Measurements from ENCODE around the gene CAMTA1. TPM values are rescaled to one million over a fixed set of nuclear protein-coding genes. Genes with fewer than 3 reads are reported as not detected.

The CAMTA1 gene
- total RNA-seq, 1 donor from 2014 or later = 63.8 TPM

GRCh38 chr1:7358425-7358824 is 573.2 kb downstream of the CAMTA1 start:
- peaks cover 2% of the 10 kb centered on the region for H3K36me3 Mint-ChIP-seq (ENCODE audit: low read depth)
- H3K9me3 Mint-ChIP-seq (ENCODE audit: low read depth) = peaks cover 2% of the 10 kb centered on the region
- no peak for TF ChIP-seq CTCF (IDR thresholded peaks at IDR 0.05)
- no peak overlapping the region for H3K27ac Mint-ChIP-seq (ENCODE audit: unreplicated experiment)
- no peak for DNase-seq (ENCODE audit: low spot score)
- no peaks in the 10 kb centered on the region for H3K27me3 Mint-ChIP-seq (ENCODE audit: low read depth)
- H3K4me3 Mint-ChIP-seq (ENCODE audit: unreplicated experiment) = no peak overlapping the region
- no peaks in the 10 kb centered on the region for H3K4me1 Mint-ChIP-seq (ENCODE audit: low read depth)

DNA sequence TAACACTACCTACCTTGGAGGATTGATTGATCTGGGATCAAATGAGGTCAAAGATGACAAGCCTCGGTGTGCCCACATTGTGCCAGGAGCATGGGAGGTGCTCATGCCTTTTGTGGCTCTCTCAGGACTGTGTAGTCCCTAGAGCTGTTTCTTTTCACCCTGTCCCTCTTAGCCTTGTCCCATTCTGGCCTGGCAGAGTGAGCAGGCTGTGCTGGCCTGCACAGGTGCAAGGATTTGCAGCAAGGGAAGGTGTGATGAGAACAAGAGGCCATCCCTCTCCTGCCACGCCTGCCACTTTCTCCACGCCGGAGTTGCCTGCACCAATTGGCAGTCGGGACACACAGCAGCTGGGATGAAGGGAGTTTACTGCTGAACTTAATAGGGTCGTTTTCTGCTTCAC is 575.3 kb downstream of the CAMTA1 start:
- DNase-seq (ENCODE audit: low spot score) = no peak
- Mint-ChIP-seq H3K4me1 (ENCODE audit: low read depth) (no peaks in the 10 kb centered on the region), H3K27ac (ENCODE audit: unreplicated experiment) (no peak overlapping the region), H3K36me3 (ENCODE audit: low read depth) (no peaks in the 10 kb centered on the region), H3K27me3 (ENCODE audit: low read depth) (no peaks in the 10 kb centered on the region), H3K4me3 (ENCODE audit: unreplicated experiment) (no peak overlapping the region), H3K9me3 (ENCODE audit: low read depth) (peaks cover 2% of the 10 kb centered on the region)
- TF ChIP-seq CTCF (IDR thresholded peaks at IDR 0.05) = no peak

- TF ChIP-seq CTCF (IDR thresholded peaks at IDR 0.05) = no peak
- Mint-ChIP-seq H3K4me3 (ENCODE audit: unreplicated experiment) (no peak overlapping the region), H3K4me1 (ENCODE audit: low read depth) (no peaks in the 10 kb centered on the region), H3K9me3 (ENCODE audit: low read depth) (no peaks in the 10 kb centered on the region), H3K36me3 (ENCODE audit: low read depth) (no peaks in the 10 kb centered on the region), H3K27me3 (ENCODE audit: low read depth) (no peaks in the 10 kb centered on the region), H3K27ac (ENCODE audit: unreplicated experiment) (no peak overlapping the region)
- no peak for DNase-seq (ENCODE audit: low spot score)
These were observed 577.7 kb downstream of the CAMTA1 start for GRCh38 chr1:7362947-7363346.

- Mint-ChIP-seq H3K9me3 (ENCODE audit: low read depth) (no peaks in the 10 kb centered on the region), H3K4me1 (ENCODE audit: low read depth) (no peaks in the 10 kb centered on the region), H3K27ac (ENCODE audit: unreplicated experiment) (no peak overlapping the region), H3K4me3 (ENCODE audit: unreplicated experiment) (no peak overlapping the region), H3K36me3 (ENCODE audit: low read depth) (no peaks in the 10 kb centered on the region), H3K27me3 (ENCODE audit: low read depth) (no peaks in the 10 kb centered on the region)
- no peak for TF ChIP-seq CTCF (IDR thresholded peaks at IDR 0.05)
- DNase-seq (ENCODE audit: low spot score) = no peak
These were observed 578.2 kb downstream of the CAMTA1 start for GRCh38 chr1:7363450-7363849.

- no peak overlapping the region for H3K4me3 Mint-ChIP-seq (ENCODE audit: unreplicated experiment)
- H3K4me1 Mint-ChIP-seq (ENCODE audit: low read depth) = no peaks in the 10 kb centered on the region
- TF ChIP-seq CTCF (IDR thresholded peaks at IDR 0.05) = no peak
- H3K36me3 Mint-ChIP-seq (ENCODE audit: low read depth) = no peaks in the 10 kb centered on the region
- DNase-seq (ENCODE audit: low spot score) = no peak
- no peaks in the 10 kb centered on the region for H3K9me3 Mint-ChIP-seq (ENCODE audit: low read depth)
- no peaks in the 10 kb centered on the region for H3K27me3 Mint-ChIP-seq (ENCODE audit: low read depth)
- no peak overlapping the region for H3K27ac Mint-ChIP-seq (ENCODE audit: unreplicated experiment)
These were observed 580.5 kb downstream of the CAMTA1 start for GRCh38 chr1:7365706-7366105.
